Trophoblast cell (in vitro differentiated cells and primary cell): ENCODE results near the gene EPB41.

Experiments
- DNase-seq, 2 donors: peaks; one replicate each; pipeline ENCODE4 v3.0.0-alpha.2; 2016
- H2AFZ ChIP-seq: 2 replicates; pipeline ENCODE4 v1.6.1; 2013; ENCODE audit warnings: low read length, moderate library complexity, mild to moderate bottlenecking; ENCODE audit not compliant: insufficient read depth, poor library complexity
- H2AK5ac ChIP-seq: 2 replicates; pipeline ENCODE4 v1.6.1; 2013; ENCODE audit warnings: mild to moderate bottlenecking, low read length
- H2BK120ac ChIP-seq: 2 replicates; pipeline ENCODE4 v1.6.1; 2013; ENCODE audit warnings: low read length, mild to moderate bottlenecking, moderate library complexity; ENCODE audit not compliant: insufficient read depth, poor library complexity
- H2BK12ac ChIP-seq: 2 replicates; pipeline ENCODE4 v1.6.1; 2013; ENCODE audit warnings: mild to moderate bottlenecking, low read length, moderate library complexity
- H2BK5ac ChIP-seq: 2 replicates; pipeline ENCODE4 v1.6.1; 2013; ENCODE audit warnings: low read length, low read depth, moderate library complexity, mild to moderate bottlenecking; ENCODE audit not compliant: poor library complexity
- H3K14ac ChIP-seq: 2 replicates; pipeline ENCODE4 v1.6.1; 2013; ENCODE audit warnings: mild to moderate bottlenecking, low read length
- H3K18ac ChIP-seq: 2 replicates; pipeline ENCODE4 v1.6.1; 2013; ENCODE audit warnings: mild to moderate bottlenecking, low read length
- H3K23ac ChIP-seq: 2 replicates; pipeline ENCODE4 v1.6.1; 2013; ENCODE audit warnings: low read length
- H3K27ac ChIP-seq: 2 replicates; pipeline ENCODE4 v1.5.1; 2013; ENCODE audit warnings: low read depth, mild to moderate bottlenecking, inconsistent platforms, low read length, moderate library complexity
- H3K27me3 ChIP-seq: 2 replicates; pipeline ENCODE4 v1.6.1; 2013; ENCODE audit warnings: inconsistent platforms, mild to moderate bottlenecking, low read length, moderate library complexity; ENCODE audit not compliant: insufficient read depth
- H3K36me3 ChIP-seq, 2 experiments: 1 replicate in 1 of 2; 2 replicates in 1 of 2; pipeline ENCODE4 v1.6.1; 2013; ENCODE audit warnings: low read length in 2 of 2, mild to moderate bottlenecking in 2 of 2, moderate library complexity in 1 of 2; ENCODE audit not compliant: insufficient read depth in 2 of 2, control insufficient read depth in 1 of 2
- H3K4ac ChIP-seq: 2 replicates; pipeline ENCODE4 v1.6.1; 2013; ENCODE audit warnings: low read depth, mild to moderate bottlenecking, low read length, moderate library complexity
- H3K4me1 ChIP-seq, 2 experiments: 1 replicate in 1 of 2; 2 replicates in 1 of 2; pipeline ENCODE4 v1.6.1; 2013; ENCODE audit warnings: low read length in 2 of 2, mild to moderate bottlenecking in 2 of 2, moderate library complexity in 1 of 2; ENCODE audit not compliant: insufficient read depth in 2 of 2, control insufficient read depth in 1 of 2
- H3K4me2 ChIP-seq: 2 replicates; pipeline ENCODE4 v1.6.1; 2013; ENCODE audit warnings: inconsistent platforms, mild to moderate bottlenecking, low read length, moderate library complexity
- H3K4me3 ChIP-seq: 2 replicates; pipeline ENCODE4 v1.5.1; 2013; ENCODE audit warnings: mild to moderate bottlenecking, low read depth, low read length, inconsistent platforms
- H3K79me1 ChIP-seq: one replicate; pipeline ENCODE4 v1.6.1; 2013; ENCODE audit warnings: low read length
- H3K79me2 ChIP-seq: 2 replicates; pipeline ENCODE4 v1.6.1; 2013; ENCODE audit warnings: low read length, mild to moderate bottlenecking; ENCODE audit not compliant: control insufficient read depth, insufficient read depth, poor library complexity
- H3K9ac ChIP-seq: 2 replicates; pipeline ENCODE4 v1.6.1; 2013; ENCODE audit warnings: mild to moderate bottlenecking, low read length
- H3K9me3 ChIP-seq: 2 replicates; pipeline ENCODE4 v1.6.1; 2013; ENCODE audit warnings: low read depth, mild to moderate bottlenecking, control low read depth, inconsistent platforms, low read length; ENCODE audit not compliant: insufficient read depth
- H4K12ac ChIP-seq: 2 replicates; pipeline ENCODE4 v1.6.1; 2013; ENCODE audit warnings: low read depth, mild to moderate bottlenecking, low read length, moderate library complexity
- H4K8ac ChIP-seq: 2 replicates; pipeline ENCODE4 v1.6.1; 2013; ENCODE audit warnings: low read depth, mild to moderate bottlenecking, low read length, moderate library complexity
- H4K91ac ChIP-seq: one replicate; pipeline ENCODE4 v1.6.1; 2013; ENCODE audit warnings: low read depth, mild to moderate bottlenecking, low read length, moderate library complexity
- WGBS: extraction: QIAGEN DNeasy Blood & Tissue Kit; methylation state at CpG from one replicate; pipeline ENCODE4 v1.1.7; 2013; ENCODE audit warnings: missing lambda C conversion rate; ENCODE audit not compliant: insufficient read length, insufficient coverage; ENCODE audit errors: extremely low coverage; 5-methylcytosine and 5-hydroxymethylcytosine counted together

EPB41 gene

GRCh38 chr1:28921286-28921869, 7.0 kb downstream of the EPB41 start:
- no peak overlapping the region for H3K18ac ChIP-seq
- H3K27me3 ChIP-seq: no peaks in the 10 kb centered on the region
- H3K23ac ChIP-seq: no peak overlapping the region
- no peaks in the 10 kb centered on the region for H3K79me2 ChIP-seq
- no peaks in the 10 kb centered on the region for H3K79me1 ChIP-seq
- no peak overlapping the region for H2AFZ ChIP-seq
- no peak overlapping the region for H2BK12ac ChIP-seq
- no peak overlapping the region for H3K4ac ChIP-seq
- H2BK120ac ChIP-seq: no peak overlapping the region
- no peak overlapping the region for H3K4me2 ChIP-seq
- H2AK5ac ChIP-seq: no peak overlapping the region
- H4K12ac ChIP-seq: no peak overlapping the region
- H3K4me1 ChIP-seq: no peaks in the 10 kb centered on the region
- H3K9me3 ChIP-seq: no peaks in the 10 kb centered on the region
- peak in 1 of 2 donors; percentile 11 for DNase-seq
- H2BK5ac ChIP-seq: no peak overlapping the region
- H4K8ac ChIP-seq: no peak overlapping the region
- H3K14ac ChIP-seq: no peak overlapping the region
- no peaks in the 10 kb centered on the region for H3K36me3 ChIP-seq
- H3K9ac ChIP-seq: no peak overlapping the region
- no peak overlapping the region for H3K27ac ChIP-seq
- H3K4me3 ChIP-seq: no peak overlapping the region
- no CpG with 5 or more reads among the region's 3 CpGs for WGBS
- no peak overlapping the region for H4K91ac ChIP-seq

- Histone ChIP-seq H2BK120ac (no peak overlapping the region), H3K14ac (no peak overlapping the region), H3K4me2 (no peak overlapping the region), H2AFZ (no peak overlapping the region), H4K8ac (no peak overlapping the region), H3K4me1 (no peaks in the 10 kb centered on the region), H3K9ac (no peak overlapping the region), H3K27ac (no peak overlapping the region), H2AK5ac (no peak overlapping the region), H2BK5ac (no peak overlapping the region), H3K18ac (no peak overlapping the region), H2BK12ac (no peak overlapping the region), H3K27me3 (no peaks in the 10 kb centered on the region), H3K9me3 (no peaks in the 10 kb centered on the region), H4K12ac (no peak overlapping the region), H3K4me3 (no peak overlapping the region), H4K91ac (no peak overlapping the region), H3K4ac (no peak overlapping the region), H3K79me2 (no peaks in the 10 kb centered on the region), H3K36me3 (no peaks in the 10 kb centered on the region), H3K79me1 (no peaks in the 10 kb centered on the region), H3K23ac (no peak overlapping the region)
- WGBS: no CpG with 5 or more reads among the region's 4 CpGs
- DNase-seq: no peak
These were observed 11.1 kb downstream of the EPB41 start for GRCh38 chr1:28925350-28925891.

- no peak overlapping the region for H2AFZ ChIP-seq
- H2BK12ac ChIP-seq: no peak overlapping the region
- no peak overlapping the region for H3K4ac ChIP-seq
- no peaks in the 10 kb centered on the region for H3K27me3 ChIP-seq
- no peak overlapping the region for H2AK5ac ChIP-seq
- H2BK120ac ChIP-seq: no peak overlapping the region
- no peak overlapping the region for H3K14ac ChIP-seq
- peak in 1 of 2 donors; percentile 19 for DNase-seq
- H3K79me1 ChIP-seq: no peaks in the 10 kb centered on the region
- H3K79me2 ChIP-seq: no peaks in the 10 kb centered on the region
- H2BK5ac ChIP-seq: no peak overlapping the region
- no peak overlapping the region for H3K4me2 ChIP-seq
- H3K27ac ChIP-seq: no peak overlapping the region
- H3K23ac ChIP-seq: no peak overlapping the region
- H3K4me3 ChIP-seq: no peak overlapping the region
- H3K9ac ChIP-seq: no peak overlapping the region
- H3K36me3 ChIP-seq: no peaks in the 10 kb centered on the region
- H3K9me3 ChIP-seq: no peaks in the 10 kb centered on the region
- no peak overlapping the region for H4K91ac ChIP-seq
- H3K18ac ChIP-seq: no peak overlapping the region
- H4K12ac ChIP-seq: no peak overlapping the region
- no peak overlapping the region for H4K8ac ChIP-seq
- no CpG with 5 or more reads among the region's 2 CpGs for WGBS
- H3K4me1 ChIP-seq: no peaks in the 10 kb centered on the region
These were observed 12.4 kb downstream of the EPB41 start for GRCh38 chr1:28926629-28927265.

GRCh38 chr1:28927266-28927647, 12.9 kb downstream of the EPB41 start:
- H2AK5ac ChIP-seq: no peak overlapping the region
- H3K23ac ChIP-seq: no peak overlapping the region
- no peaks in the 10 kb centered on the region for H3K4me1 ChIP-seq
- H3K9ac ChIP-seq: no peak overlapping the region
- H4K8ac ChIP-seq: no peak overlapping the region
- no peaks in the 10 kb centered on the region for H3K27me3 ChIP-seq
- H2BK5ac ChIP-seq: no peak overlapping the region
- H3K4ac ChIP-seq: no peak overlapping the region
- H2AFZ ChIP-seq: no peak overlapping the region
- no peak overlapping the region for H4K91ac ChIP-seq
- H2BK12ac ChIP-seq: no peak overlapping the region
- H3K4me3 ChIP-seq: no peak overlapping the region
- H3K4me2 ChIP-seq: no peak overlapping the region
- no peak overlapping the region for H3K18ac ChIP-seq
- H2BK120ac ChIP-seq: no peak overlapping the region
- H3K9me3 ChIP-seq: no peaks in the 10 kb centered on the region
- no peak overlapping the region for H3K27ac ChIP-seq
- no peaks in the 10 kb centered on the region for H3K36me3 ChIP-seq
- no CpG with 5 or more reads among the region's 3 CpGs for WGBS
- no peak for DNase-seq
- H3K79me1 ChIP-seq: no peaks in the 10 kb centered on the region
- H3K14ac ChIP-seq: no peak overlapping the region
- no peaks in the 10 kb centered on the region for H3K79me2 ChIP-seq
- H4K12ac ChIP-seq: no peak overlapping the region
